WI38 (cell line): ENCODE results near the gene SLC13A2.
"Not testable (repeated sequence)": the region's sequence is repeated elsewhere in the genome, so short reads cannot be mapped to it uniquely, and the experiment has no call there.

Source experiments
- H3K4me3 ChIP-seq: 2 replicates; pipeline ENCODE4 v1.5.1; 2011; ENCODE audit warnings: low read depth, mild to moderate bottlenecking, control low read depth, low read length
- TF ChIP-seq, protein P1 (sequence below): IDR thresholded peaks from 2 replicates; pipeline ENCODE4 v1.5.1; 2012; ENCODE audit warnings: low read depth, mild to moderate bottlenecking, control low read depth, low read length

Gene SLC13A2

DNA sequence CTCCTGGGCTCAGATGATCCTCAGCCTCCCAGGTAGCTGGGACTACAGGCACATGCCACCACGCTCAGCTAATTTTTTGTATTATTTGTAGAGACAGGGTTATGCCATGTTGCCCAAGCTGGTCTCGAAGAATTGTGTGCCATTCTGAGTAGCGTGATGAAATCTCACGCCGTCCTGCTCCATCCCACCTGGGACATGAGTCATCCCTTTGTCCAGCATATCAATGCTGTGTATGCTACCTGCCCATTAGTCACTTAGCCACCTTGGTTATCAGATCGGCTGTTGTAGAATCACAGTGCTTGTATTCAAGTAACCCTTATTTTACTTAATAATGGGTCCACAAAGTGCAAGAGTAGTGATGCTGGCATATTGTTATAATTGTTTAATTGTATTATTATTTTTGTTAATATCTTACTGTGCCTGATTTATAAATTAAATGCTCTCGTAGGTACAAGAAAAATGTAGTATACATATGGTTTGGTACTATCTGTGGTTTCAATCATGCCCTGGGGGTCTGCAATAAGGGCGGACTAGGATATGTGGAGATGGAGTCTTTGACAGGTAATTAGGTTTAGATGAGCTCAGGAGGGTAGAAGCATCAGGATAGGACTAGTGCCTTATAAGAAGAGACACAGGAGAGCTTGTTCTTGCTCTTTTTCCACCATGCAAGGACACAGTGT lies 26.6 kb upstream of the SLC13A2 start:
- H3K4me3 ChIP-seq, result no peak overlapping the region
- TF ChIP-seq, protein P1, sequence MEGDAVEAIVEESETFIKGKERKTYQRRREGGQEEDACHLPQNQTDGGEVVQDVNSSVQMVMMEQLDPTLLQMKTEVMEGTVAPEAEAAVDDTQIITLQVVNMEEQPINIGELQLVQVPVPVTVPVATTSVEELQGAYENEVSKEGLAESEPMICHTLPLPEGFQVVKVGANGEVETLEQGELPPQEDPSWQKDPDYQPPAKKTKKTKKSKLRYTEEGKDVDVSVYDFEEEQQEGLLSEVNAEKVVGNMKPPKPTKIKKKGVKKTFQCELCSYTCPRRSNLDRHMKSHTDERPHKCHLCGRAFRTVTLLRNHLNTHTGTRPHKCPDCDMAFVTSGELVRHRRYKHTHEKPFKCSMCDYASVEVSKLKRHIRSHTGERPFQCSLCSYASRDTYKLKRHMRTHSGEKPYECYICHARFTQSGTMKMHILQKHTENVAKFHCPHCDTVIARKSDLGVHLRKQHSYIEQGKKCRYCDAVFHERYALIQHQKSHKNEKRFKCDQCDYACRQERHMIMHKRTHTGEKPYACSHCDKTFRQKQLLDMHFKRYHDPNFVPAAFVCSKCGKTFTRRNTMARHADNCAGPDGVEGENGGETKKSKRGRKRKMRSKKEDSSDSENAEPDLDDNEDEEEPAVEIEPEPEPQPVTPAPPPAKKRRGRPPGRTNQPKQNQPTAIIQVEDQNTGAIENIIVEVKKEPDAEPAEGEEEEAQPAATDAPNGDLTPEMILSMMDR, result no peak

DNA sequence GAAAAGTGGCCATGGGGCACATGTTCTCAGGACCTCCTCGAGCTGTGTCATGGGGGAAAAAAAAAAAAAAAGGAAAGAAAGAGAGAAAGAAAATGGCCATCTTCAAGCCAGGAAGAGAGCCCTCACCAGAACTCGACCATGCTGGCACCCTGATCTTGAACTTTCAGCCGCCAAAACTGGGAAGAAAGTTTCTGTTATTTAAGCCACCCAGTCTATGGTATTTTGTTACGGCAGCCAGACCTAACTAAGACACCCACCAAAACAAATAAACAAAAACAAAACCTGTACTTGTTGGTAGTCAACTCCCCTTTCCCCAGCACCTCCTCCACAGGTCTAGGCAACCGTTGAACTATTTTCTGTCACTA lies 26.1 kb upstream of the SLC13A2 start:
- no peak overlapping the region for H3K4me3 ChIP-seq
- TF ChIP-seq, protein P1, result no peak

DNA sequence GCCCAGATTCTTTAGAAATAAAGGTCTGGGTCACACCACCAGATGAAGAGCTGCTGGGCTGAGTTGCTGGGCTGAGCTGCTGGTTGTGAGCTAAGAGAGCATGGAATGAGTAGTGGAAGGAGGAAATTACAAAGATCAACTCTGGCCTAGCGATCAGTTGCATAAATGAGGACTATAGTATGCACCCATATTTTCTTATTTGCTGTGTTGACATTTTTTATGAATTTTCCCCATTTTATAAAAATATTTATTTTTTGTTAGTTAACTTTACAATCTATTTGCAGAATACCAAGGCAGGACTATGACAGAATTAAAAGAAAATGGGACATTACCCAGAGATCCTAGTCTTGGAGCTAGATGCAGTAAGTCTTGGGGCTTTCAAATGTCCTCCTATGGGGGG lies 23.6 kb upstream of the SLC13A2 start:
- TF ChIP-seq, protein P1, result no peak
- H3K4me3 ChIP-seq, result no peak overlapping the region

DNA sequence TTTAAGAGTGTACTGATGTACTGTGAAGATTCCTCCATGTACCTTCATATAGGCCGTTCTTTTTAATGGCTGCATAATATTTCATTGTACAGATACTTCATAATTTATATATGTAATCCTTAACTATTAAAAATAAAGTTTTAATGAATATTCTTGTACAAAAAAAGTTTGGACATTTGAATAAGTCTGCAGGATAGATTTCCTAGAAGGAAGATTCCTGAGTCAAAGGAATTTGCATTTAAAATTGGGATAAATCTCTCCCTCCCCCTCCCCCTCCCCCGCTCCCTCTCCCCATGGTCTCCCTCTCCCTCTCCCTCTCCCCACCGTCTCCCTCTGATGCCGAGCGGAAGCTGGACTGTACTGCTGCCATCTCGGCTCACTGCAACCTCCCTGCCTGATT lies 15.6 kb upstream of the SLC13A2 start:
- H3K4me3 ChIP-seq, result no peak overlapping the region
- TF ChIP-seq, protein P1, result no peak

DNA sequence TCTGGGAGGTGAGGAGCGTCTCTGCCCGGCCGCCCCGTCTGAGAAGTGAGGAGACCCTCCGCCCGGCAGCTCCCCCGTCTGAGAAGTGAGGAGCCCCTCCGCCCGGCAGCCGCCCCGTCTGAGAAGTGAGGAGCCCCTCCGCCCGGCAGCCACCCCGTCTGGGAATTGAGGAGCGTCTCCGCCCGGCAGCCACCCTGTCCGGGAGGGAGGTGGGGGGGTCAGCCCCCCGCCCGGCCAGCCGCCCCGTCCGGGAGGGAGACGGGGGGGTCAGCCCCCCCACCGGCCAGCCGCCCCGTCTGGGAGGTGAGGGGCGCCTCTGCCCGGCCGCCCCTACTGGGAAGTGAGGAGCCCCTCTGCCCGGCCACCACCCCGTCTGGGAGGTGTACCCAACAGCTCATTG lies 14.6 kb upstream of the SLC13A2 start:
- not testable (repeated sequence) for H3K4me3 ChIP-seq

DNA sequence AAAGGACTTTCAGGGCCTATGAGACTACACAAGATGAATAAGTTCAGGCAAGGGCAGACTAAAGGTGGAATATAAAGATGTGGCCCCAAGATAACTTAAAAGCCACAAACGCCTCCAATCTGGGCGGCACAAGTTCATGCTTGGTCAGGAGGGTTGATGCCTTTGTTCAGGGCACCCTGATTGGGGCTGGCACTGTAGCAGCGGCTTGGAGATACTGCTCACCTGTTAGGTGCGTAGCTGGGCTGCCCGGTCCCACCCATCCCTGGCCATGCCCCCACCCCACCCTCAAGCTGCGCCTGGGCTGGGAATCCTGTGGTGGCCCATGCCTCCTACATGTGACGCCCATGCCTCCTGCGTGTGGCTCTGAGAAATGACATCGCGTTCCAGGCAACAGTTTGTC lies 12.5 kb upstream of the SLC13A2 start:
- TF ChIP-seq, protein P1, result no peak

DNA sequence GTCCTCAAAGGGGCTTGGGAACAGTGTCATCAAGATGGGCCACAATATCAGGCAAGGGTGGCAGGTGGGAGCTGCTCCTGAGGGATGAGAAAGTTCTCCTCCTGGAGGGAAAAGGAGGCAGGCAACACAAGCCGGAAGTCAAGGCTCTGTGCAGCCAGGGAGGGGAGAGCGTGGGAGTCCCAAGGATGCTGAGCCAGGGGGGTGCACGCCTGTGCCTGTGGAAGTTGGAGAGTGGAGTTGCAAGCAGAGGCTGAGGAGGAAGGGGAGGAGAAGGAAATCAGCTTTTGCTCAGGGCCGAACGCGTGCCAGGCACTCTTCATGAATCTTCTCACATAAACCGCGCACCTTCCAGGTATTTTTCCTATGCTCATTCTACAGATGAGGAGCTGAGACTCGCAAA lies 7.4 kb upstream of the SLC13A2 start:
- no peak overlapping the region for H3K4me3 ChIP-seq
- TF ChIP-seq, protein P1, result no peak

More for the DNA sequence above, 12.5 kb upstream of the SLC13A2 start:
- H3K4me3 ChIP-seq, result no peak overlapping the region

DNA sequence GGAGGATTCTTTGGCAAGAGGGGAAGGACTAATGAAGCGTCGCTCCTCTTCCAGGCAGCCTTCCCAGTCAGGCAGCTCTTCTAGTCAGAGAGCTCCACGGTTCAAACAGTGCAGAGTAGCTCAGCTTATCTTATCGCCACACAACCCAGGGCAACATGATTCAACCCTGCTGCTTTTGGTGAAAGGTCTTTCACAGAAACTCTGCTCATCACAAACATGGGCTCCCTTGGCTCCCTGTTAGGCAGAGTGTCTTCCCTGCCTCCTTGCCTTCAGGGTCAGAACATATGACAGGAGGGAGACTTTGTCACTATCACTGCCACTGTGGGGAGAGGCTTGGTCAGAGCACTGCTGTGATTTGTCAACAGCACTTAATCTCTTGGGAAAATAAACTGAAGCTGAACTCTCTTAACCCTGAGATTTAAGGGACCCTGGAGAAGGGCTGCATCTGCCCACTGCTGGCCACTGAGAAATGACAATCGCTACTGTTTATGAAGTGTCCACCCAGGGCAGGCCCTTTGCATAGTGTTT lies 6.9 kb upstream of the SLC13A2 start:
- TF ChIP-seq, protein P1, result no peak
- H3K4me3 ChIP-seq, result no peak overlapping the region
